GM19452 (cell line): ENCODE results near the gene TRIM56.
"Not testable (repeated sequence)": the region's sequence is repeated elsewhere in the genome, so short reads cannot be mapped to it uniquely, and the experiment has no call there.

Experiments used
- ATAC-seq: cut with Tn5 transposase; IDR thresholded peaks from one replicate; pipeline ENCODE4 v1.9.1; 2021; ENCODE audit not compliant: unreplicated experiment

TRIM56 gene

GRCh38 chr7:101089876-101090275 is 4.6 kb downstream of the TRIM56 start:
- ATAC-seq = no peak

- ATAC-seq = not testable (repeated sequence)
These were observed 7.1 kb downstream of the TRIM56 start for GRCh38 chr7:101092266-101092905.

GRCh38 chr7:101093906-101094305 is 8.6 kb downstream of the TRIM56 start:
- ATAC-seq = no peak

GRCh38 chr7:101094376-101094775 is 9.1 kb downstream of the TRIM56 start:
- no peak for ATAC-seq

GRCh38 chr7:101094791-101095375 is 9.6 kb downstream of the TRIM56 start:
- no peak for ATAC-seq

GRCh38 chr7:101096331-101096956 is 11.2 kb downstream of the TRIM56 start:
- no peak for ATAC-seq

GRCh38 chr7:101096957-101097347 is 11.7 kb downstream of the TRIM56 start:
- no peak for ATAC-seq

- ATAC-seq = no peak
These were observed 12.3 kb downstream of the TRIM56 start for GRCh38 chr7:101097561-101097960.

- ATAC-seq = no peak
These were observed 14.9 kb downstream of the TRIM56 start for GRCh38 chr7:101099969-101100781.

GRCh38 chr7:101100858-101101847 is 15.9 kb downstream of the TRIM56 start:
- no peak for ATAC-seq

- no peak for ATAC-seq
These were observed 16.7 kb downstream of the TRIM56 start for GRCh38 chr7:101102026-101102425.

- ATAC-seq = not testable (repeated sequence)
These were observed 18.4 kb downstream of the TRIM56 start for GRCh38 chr7:101103701-101104100.

GRCh38 chr7:101104193-101104713 is 19.0 kb downstream of the TRIM56 start:
- no peak for ATAC-seq

GRCh38 chr7:101104799-101105198 is 19.5 kb downstream of the TRIM56 start:
- no peak for ATAC-seq

GRCh38 chr7:101105248-101105647 is 20.0 kb downstream of the TRIM56 start:
- not testable (repeated sequence) for ATAC-seq

GRCh38 chr7:101106386-101106785 is 21.1 kb downstream of the TRIM56 start:
- no peak for ATAC-seq

- ATAC-seq = no peak
These were observed 23.1 kb downstream of the TRIM56 start for GRCh38 chr7:101108330-101108857.

GRCh38 chr7:101108961-101109360 is 23.7 kb downstream of the TRIM56 start:
- ATAC-seq = no peak

- ATAC-seq = no peak
These were observed 24.1 kb downstream of the TRIM56 start for GRCh38 chr7:101109368-101109767.

GRCh38 chr7:101111261-101111660 is 26.0 kb downstream of the TRIM56 start:
- no peak for ATAC-seq
